AG04450 (cell line): Measurements from ENCODE around the gene ANKRD33. TPM values are rescaled to one million over a fixed set of nuclear protein-coding genes. Genes with fewer than 3 reads are reported as not detected.

Experiments
- CTCF ChIA-PET: fragments of 300-600, 350-600 bp; formaldehyde crosslinking; extraction: SDS; loops from one replicate; lab custom pipeline; 2022; ENCODE audit warnings: antibody characterized with exemption, inconsistent platforms; lab: Charles Lee
- POLR2A ChIA-PET: fragments of 350-600 bp; formaldehyde crosslinking; extraction: SDS; loops from one replicate; lab custom pipeline; 2021; ENCODE audit warnings: antibody characterized with exemption, inconsistent platforms; lab: Yijun Ruan, JAX
- DNase-seq: peaks from one replicate; pipeline ENCODE4 v3.0.0-alpha.2; 2011; ENCODE audit warnings: low read depth, low spot score
- H3K27ac ChIP-seq: one replicate; pipeline ENCODE4 v1.5.1; 2012; ENCODE audit warnings: low read depth, low read length, control low read depth
- H3K27me3 ChIP-seq: one replicate; pipeline ENCODE4 v1.6.0; 2012; ENCODE audit warnings: low read length; ENCODE audit not compliant: control insufficient read depth, insufficient read depth
- H3K4me3 ChIP-seq: 2 replicates; pipeline ENCODE4 v1.5.1; 2011; ENCODE audit warnings: mild to moderate bottlenecking, low read depth, low read length, control low read depth
- H3K9me3 ChIP-seq: 2 replicates; pipeline ENCODE4 v1.5.1; 2012; ENCODE audit warnings: low read length; ENCODE audit not compliant: control insufficient read depth, insufficient read depth
- polyA plus RNA-seq: library from polyadenylated mRNA; depleted of rRNA; stranded (reverse); fragments of >200 nt; gene quantifications from 2 replicates; pipeline ENCODE4 v1.2.3, GENCODE V29; 2011; rRNA removed
- TF ChIP-seq, protein P1 (sequence below): IDR thresholded peaks from 2 replicates; pipeline ENCODE4 v1.5.1; 2011; ENCODE audit warnings: low read depth, low read length, control low read depth, inconsistent platforms

The ANKRD33 gene
- polyA plus RNA-seq, 1 experiment, result not detected

DNA sequence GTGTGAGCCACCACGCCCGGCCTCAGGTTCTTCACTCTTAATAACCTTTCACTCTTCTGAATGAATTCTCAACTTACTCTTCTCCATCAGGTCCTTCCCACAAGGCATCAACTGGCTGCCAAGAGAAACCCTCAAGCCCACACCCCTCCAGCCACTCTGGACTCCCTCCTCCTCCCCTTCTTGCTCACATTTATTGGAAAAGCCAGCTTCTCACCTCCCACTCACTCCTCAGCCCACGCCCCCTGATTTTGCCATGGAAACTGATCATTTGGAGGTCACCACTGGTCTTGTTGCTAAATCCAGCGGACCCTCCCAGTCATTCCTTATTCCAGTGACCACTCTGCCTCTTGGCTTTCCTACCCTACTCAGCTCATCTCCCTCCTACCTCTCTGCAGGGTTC, 46.2 kb downstream of the ANKRD33 start:
- DNase-seq, result no peak
- Histone ChIP-seq H3K4me3 (no peak overlapping the region), H3K27me3 (peaks cover 13% of the 10 kb centered on the region), H3K27ac (no peak overlapping the region), H3K9me3 (no peaks in the 10 kb centered on the region)
- TF ChIP-seq, protein P1, sequence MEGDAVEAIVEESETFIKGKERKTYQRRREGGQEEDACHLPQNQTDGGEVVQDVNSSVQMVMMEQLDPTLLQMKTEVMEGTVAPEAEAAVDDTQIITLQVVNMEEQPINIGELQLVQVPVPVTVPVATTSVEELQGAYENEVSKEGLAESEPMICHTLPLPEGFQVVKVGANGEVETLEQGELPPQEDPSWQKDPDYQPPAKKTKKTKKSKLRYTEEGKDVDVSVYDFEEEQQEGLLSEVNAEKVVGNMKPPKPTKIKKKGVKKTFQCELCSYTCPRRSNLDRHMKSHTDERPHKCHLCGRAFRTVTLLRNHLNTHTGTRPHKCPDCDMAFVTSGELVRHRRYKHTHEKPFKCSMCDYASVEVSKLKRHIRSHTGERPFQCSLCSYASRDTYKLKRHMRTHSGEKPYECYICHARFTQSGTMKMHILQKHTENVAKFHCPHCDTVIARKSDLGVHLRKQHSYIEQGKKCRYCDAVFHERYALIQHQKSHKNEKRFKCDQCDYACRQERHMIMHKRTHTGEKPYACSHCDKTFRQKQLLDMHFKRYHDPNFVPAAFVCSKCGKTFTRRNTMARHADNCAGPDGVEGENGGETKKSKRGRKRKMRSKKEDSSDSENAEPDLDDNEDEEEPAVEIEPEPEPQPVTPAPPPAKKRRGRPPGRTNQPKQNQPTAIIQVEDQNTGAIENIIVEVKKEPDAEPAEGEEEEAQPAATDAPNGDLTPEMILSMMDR, result no peak
- POLR2A ChIA-PET, result no interaction called here
- CTCF ChIA-PET, result interaction anchor here (5.3 kb wide), 1 partner anchor 11 kb away, joined by 28 read pairs; no protein-coding TSS in a partner anchor

DNA sequence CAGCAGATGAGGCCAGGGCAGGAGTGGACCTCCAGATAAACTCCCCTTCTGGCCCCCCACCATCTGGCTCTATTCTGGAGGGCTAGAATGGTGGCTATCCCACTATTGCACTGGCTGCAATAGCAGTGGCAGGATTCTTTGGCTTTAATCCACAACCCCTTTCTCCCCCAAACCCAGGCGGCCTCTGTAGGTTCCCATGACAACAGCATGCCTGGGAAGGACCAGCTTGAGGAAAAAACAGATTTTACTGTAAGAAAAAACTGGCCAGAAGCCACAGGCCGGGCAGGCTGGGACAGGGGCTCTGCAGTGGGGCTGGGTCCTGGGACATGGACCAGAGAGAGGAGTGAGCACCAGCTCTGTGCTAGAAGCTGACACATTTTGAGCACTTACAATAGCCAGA, 50.0 kb downstream of the ANKRD33 start:
- Histone ChIP-seq H3K27ac (no peak overlapping the region), H3K9me3 (no peaks in the 10 kb centered on the region), H3K27me3 (peaks cover 2% of the 10 kb centered on the region), H3K4me3 (no peak overlapping the region)
- POLR2A ChIA-PET, result no interaction called here
- no peak for DNase-seq
- CTCF ChIA-PET, result interaction anchor here (0.7 to 5.3 kb wide), 3 partner anchors 13 to 210 kb away, joined by 3 to 28 read pairs (median 5); no protein-coding TSS in a partner anchor
- TF ChIP-seq, protein P1, result no peak

DNA sequence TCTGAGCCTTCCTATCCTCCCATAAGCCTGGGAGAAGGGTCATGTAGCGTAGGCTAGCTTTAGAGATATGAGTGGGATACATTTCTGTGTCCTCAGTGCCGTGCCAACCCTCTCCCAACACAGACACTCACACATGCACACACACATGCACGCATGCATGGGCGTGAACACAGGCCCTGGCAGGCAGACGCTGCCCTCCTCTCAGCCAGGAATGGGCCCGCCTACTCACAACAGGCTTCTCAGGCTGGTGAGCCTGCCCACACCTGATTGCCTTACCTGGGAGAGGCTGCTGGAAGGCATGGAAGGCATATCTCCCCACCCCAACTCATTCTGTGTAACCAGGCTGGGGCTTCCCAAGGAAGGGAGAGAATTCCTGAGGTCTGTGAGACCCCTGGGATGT, 50.8 kb downstream of the ANKRD33 start:
- Histone ChIP-seq H3K4me3 (no peak overlapping the region), H3K27ac (no peak overlapping the region), H3K27me3 (peaks cover 4% of the 10 kb centered on the region), H3K9me3 (no peaks in the 10 kb centered on the region; the same call in 1 of the 2 replicates)
- CTCF ChIA-PET, result no interaction called here
- no peak for DNase-seq
- POLR2A ChIA-PET, result no interaction called here
- TF ChIP-seq, protein P1, result no peak

DNA sequence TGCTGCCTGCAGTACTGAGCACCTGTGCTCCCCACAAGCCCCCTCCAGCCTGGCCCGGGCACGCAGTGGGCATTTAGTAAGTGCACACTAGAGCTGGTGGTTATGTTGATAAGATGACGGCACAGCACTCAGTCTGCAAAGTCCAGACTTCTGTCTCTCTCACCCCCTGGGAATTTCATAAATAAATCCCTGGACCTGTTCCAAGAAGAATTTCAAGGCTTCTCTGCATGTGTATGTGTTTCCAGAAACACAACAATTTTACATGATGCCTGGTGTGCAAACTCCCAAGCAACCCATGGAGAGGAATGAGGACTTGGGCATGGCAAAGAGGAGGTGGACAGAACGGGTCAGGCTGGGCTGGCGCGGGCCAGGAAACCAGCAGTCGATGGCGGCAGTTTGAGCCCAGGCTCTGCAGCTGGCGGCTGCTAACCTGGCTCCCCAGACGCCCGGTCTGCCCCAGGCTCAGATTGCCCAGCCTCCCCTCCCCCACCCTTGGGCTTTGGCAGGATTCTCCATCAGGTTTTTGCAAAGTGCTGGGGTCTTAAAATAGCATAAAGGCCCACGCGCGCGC, 53.2 kb downstream of the ANKRD33 start:
- CTCF ChIA-PET, result interaction anchor here (1.4 kb wide), 1 partner anchor 29 kb away, joined by 7 read pairs; no protein-coding TSS in a partner anchor
- no peak overlapping the region for H3K4me3 ChIP-seq
- POLR2A ChIA-PET, result no interaction called here
- no peak overlapping the region for H3K27ac ChIP-seq
- peaks cover 4% of the 10 kb centered on the region for H3K27me3 ChIP-seq
- DNase-seq, result peak; percentile 32
- H3K9me3 ChIP-seq, result peaks cover 7% of the 10 kb centered on the region; the same call in 1 of the 2 replicates
- TF ChIP-seq, protein P1, result no peak

Other genes starting within 250 kb of the ANKRD33 start
- 0.22 and 0.26 TPM in 2 replicates for gene FIGNL2, start 39.4 kb upstream of the ANKRD33 start, polyA plus RNA-seq
- 11.1 and 13.4 TPM in 2 replicates for gene ACVRL1, start 19.4 kb downstream of the ANKRD33 start, polyA plus RNA-seq
- 16.4 and 16.6 TPM in 2 replicates for gene ACVR1B, start 63.6 kb downstream of the ANKRD33 start, polyA plus RNA-seq
- 7.2 and 7.4 TPM in 2 replicates for gene TAMALIN, start 118.8 kb downstream of the ANKRD33 start, polyA plus RNA-seq
- 4.4 and 6.9 TPM in 2 replicates for gene NR4A1, start 163.3 kb downstream of the ANKRD33 start, polyA plus RNA-seq
- gene ATG101, start 181.9 kb downstream of the ANKRD33 start, polyA plus RNA-seq, result 97.3 and 112 TPM in 2 replicates
- not detected in 2 replicates for gene SMIM41, start 191.6 kb downstream of the ANKRD33 start, polyA plus RNA-seq